Neural cell (in vitro differentiated cells): ENCODE measurements around the gene HOXC6. TPM values are rescaled to one million over a fixed set of nuclear protein-coding genes. Genes with fewer than 3 reads are reported as not detected.

Source experiments
- H2AFZ ChIP-seq: fragments of 200-600, 300-800 bp; sonication (generic), shearing (Covaris generic); 2 replicates; pipeline ENCODE4 v1.6.0; 2014; ENCODE audit warnings: low read depth, mild to moderate bottlenecking, antibody characterized with exemption, low read length, moderate library complexity
- H3F3A ChIP-seq: fragments of 200-600 bp; shearing (Covaris generic); 2 replicates; pipeline ENCODE4 v1.6.1; 2016; ENCODE audit warnings: mild to moderate bottlenecking, moderate library complexity, mixed read lengths, antibody characterized with exemption, low read length; ENCODE audit not compliant: insufficient read depth, poor library complexity, severe bottlenecking
- H3K27ac ChIP-seq: fragments of 200-600, 300-800 bp; sonication (generic), shearing (Covaris generic); 2 replicates; pipeline ENCODE4 v1.5.1; 2014; ENCODE audit warnings: mild to moderate bottlenecking, low read length, moderate library complexity
- H3K27me3 ChIP-seq: fragments of 300-800, 200-600 bp; sonication (generic), shearing (Covaris generic); 2 replicates; pipeline ENCODE4 v1.6.0; 2014; ENCODE audit warnings: mild to moderate bottlenecking, low read depth, low read length, moderate library complexity; ENCODE audit not compliant: insufficient read depth
- H3K36me3 ChIP-seq: fragments of 300-800, 200-600 bp; sonication (generic), shearing (Covaris generic); 2 replicates; pipeline ENCODE4 v1.5.1; 2014; ENCODE audit warnings: mild to moderate bottlenecking, antibody characterized with exemption, low read length, moderate library complexity; ENCODE audit not compliant: insufficient read depth
- H3K4me2 ChIP-seq: fragments of 300-800, 200-600 bp; sonication (generic), shearing (Covaris generic); 2 replicates; pipeline ENCODE4 v1.6.0; 2014; ENCODE audit warnings: mild to moderate bottlenecking, low read length
- H3K4me3 ChIP-seq: fragments of 300-800, 200-600 bp; sonication (generic), shearing (Covaris generic); 2 replicates; pipeline ENCODE4 v1.5.1; 2014; ENCODE audit warnings: mild to moderate bottlenecking, low read length, moderate library complexity
- H3K79me2 ChIP-seq: fragments of 200-600 bp; shearing (Covaris generic); replicated peaks from 2 replicates; pipeline ENCODE4 v1.6.0; 2014; ENCODE audit warnings: mild to moderate bottlenecking, low read length, moderate library complexity; ENCODE audit not compliant: insufficient read depth
- H3K9ac ChIP-seq: fragments of 300-800, 200-600 bp; sonication (generic), shearing (Covaris generic); 2 replicates; pipeline ENCODE4 v1.6.1; 2016; ENCODE audit warnings: mild to moderate bottlenecking, low read length, mixed read lengths
- H3K9me2 ChIP-seq: fragments of 200-600 bp; shearing (Covaris generic); 2 replicates; pipeline ENCODE4 v1.6.1; 2016; ENCODE audit warnings: mild to moderate bottlenecking, low read length, mixed read lengths; ENCODE audit not compliant: insufficient read depth
- H3K9me3 ChIP-seq: fragments of 200-600, 300-800 bp; sonication (generic), shearing (Covaris generic); 2 replicates; pipeline ENCODE4 v1.6.1; 2016; ENCODE audit warnings: mild to moderate bottlenecking, mixed run types, low read length, moderate library complexity, mixed read lengths
- H4K20me1 ChIP-seq: fragments of 200-600 bp; shearing (Covaris generic); 2 replicates; pipeline ENCODE4 v1.6.1; 2016; ENCODE audit warnings: mild to moderate bottlenecking, mixed run types; ENCODE audit not compliant: insufficient read depth
- EP300 ChIP-seq: fragments of 450-650 bp; conservative IDR thresholded peaks from 2 replicates; pipeline ENCODE4 v1.6.1; 2014; ENCODE audit warnings: antibody characterized with exemption, mild to moderate bottlenecking, moderate library complexity; ENCODE audit not compliant: poor library complexity, severe bottlenecking
- EZH2 ChIP-seq: fragments of 200-600, 300-800 bp; shearing (Covaris generic), sonication (generic); IDR thresholded peaks from 2 replicates; pipeline ENCODE4 v1.6.1; 2014; ENCODE audit warnings: antibody characterized with exemption, low read length, borderline replicate concordance, mild to moderate bottlenecking; ENCODE audit not compliant: insufficient read depth, poor library complexity, severe bottlenecking
- MXI1 ChIP-seq: fragments of 450-650 bp; conservative IDR thresholded peaks from 2 replicates; pipeline ENCODE4 v1.6.1; 2014; ENCODE audit warnings: antibody characterized with exemption, mild to moderate bottlenecking; ENCODE audit not compliant: poor library complexity, severe bottlenecking
- POLR2AphosphoS5 ChIP-seq: IDR thresholded peaks from 2 replicates; pipeline ENCODE4 v1.6.1; 2012
- RAD21 ChIP-seq: fragments of 450-650 bp; conservative IDR thresholded peaks from 2 replicates; pipeline ENCODE4 v1.6.1; 2014; ENCODE audit warnings: antibody characterized with exemption, mild to moderate bottlenecking, moderate library complexity
- REST ChIP-seq: IDR thresholded peaks from 2 replicates; pipeline ENCODE4 v1.6.1; 2012; ENCODE audit warnings: borderline replicate concordance
- SMC3 ChIP-seq: fragments of 450-650 bp; conservative IDR thresholded peaks from 2 replicates; pipeline ENCODE4 v1.6.1; 2014; ENCODE audit warnings: antibody characterized with exemption, mild to moderate bottlenecking, moderate library complexity; ENCODE audit not compliant: poor library complexity
- TAF1 ChIP-seq: IDR thresholded peaks from 2 replicates; pipeline ENCODE4 v1.6.1; 2012; ENCODE audit warnings: low read depth
- polyA plus RNA-seq: library from polyadenylated mRNA; depleted of rRNA; stranded (reverse); fragments of >200 nt; gene quantifications from 2 replicates; pipeline ENCODE4 v1.2.3, GENCODE V29; 2014
- TF ChIP-seq, protein P1 (sequence below): fragments of 450-650 bp; IDR thresholded peaks from 2 replicates; pipeline ENCODE4 v1.5.1; 2014; ENCODE audit warnings: antibody characterized with exemption, mild to moderate bottlenecking, moderate library complexity; ENCODE audit not compliant: poor library complexity, severe bottlenecking

HOXC6 gene
- polyA plus RNA-seq, 1 donor from 2014 or later: not detected

DNA sequence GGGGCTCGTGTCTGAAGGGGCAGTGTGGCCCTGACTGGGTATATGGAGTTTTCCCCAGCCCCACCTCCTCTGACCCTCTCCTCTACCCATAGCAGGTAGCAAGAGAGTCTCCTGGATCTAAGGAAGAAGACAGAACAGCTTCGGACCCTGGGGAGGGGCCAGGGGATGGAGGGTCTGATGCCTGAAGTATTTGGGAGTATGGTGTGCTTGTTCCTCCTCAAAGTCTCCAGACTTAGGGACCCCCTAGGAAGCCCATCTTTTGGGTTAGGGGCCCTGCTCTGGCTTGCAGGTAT lies 20.0 kb upstream of the HOXC6 start:
- no peaks in the 10 kb centered on the region for H4K20me1 ChIP-seq
- H3K4me2 ChIP-seq: no peak overlapping the region
- H3K79me2 ChIP-seq: no peaks in the 10 kb centered on the region
- TF ChIP-seq, protein P1, sequence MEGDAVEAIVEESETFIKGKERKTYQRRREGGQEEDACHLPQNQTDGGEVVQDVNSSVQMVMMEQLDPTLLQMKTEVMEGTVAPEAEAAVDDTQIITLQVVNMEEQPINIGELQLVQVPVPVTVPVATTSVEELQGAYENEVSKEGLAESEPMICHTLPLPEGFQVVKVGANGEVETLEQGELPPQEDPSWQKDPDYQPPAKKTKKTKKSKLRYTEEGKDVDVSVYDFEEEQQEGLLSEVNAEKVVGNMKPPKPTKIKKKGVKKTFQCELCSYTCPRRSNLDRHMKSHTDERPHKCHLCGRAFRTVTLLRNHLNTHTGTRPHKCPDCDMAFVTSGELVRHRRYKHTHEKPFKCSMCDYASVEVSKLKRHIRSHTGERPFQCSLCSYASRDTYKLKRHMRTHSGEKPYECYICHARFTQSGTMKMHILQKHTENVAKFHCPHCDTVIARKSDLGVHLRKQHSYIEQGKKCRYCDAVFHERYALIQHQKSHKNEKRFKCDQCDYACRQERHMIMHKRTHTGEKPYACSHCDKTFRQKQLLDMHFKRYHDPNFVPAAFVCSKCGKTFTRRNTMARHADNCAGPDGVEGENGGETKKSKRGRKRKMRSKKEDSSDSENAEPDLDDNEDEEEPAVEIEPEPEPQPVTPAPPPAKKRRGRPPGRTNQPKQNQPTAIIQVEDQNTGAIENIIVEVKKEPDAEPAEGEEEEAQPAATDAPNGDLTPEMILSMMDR: no peak
- no peak for TF ChIP-seq EZH2
- no peak for TF ChIP-seq MXI1
- no peak for TF ChIP-seq EP300
- no peak for TF ChIP-seq POLR2AphosphoS5
- no peak for TF ChIP-seq TAF1
- no peak for TF ChIP-seq RAD21
- no peak for TF ChIP-seq REST
- TF ChIP-seq SMC3: no peak
- H3K36me3 ChIP-seq: no peaks in the 10 kb centered on the region
- H3K9me2 ChIP-seq: no peaks in the 10 kb centered on the region
- peaks cover 99% of the 10 kb centered on the region for H3K27me3 ChIP-seq
- H3K27ac ChIP-seq: no peak overlapping the region
- H2AFZ ChIP-seq: no peak overlapping the region
- H3K4me3 ChIP-seq: no peak overlapping the region
- H3K9ac ChIP-seq: no peak overlapping the region
- H3F3A ChIP-seq: no peaks in the 10 kb centered on the region
- no peaks in the 10 kb centered on the region for H3K9me3 ChIP-seq

DNA sequence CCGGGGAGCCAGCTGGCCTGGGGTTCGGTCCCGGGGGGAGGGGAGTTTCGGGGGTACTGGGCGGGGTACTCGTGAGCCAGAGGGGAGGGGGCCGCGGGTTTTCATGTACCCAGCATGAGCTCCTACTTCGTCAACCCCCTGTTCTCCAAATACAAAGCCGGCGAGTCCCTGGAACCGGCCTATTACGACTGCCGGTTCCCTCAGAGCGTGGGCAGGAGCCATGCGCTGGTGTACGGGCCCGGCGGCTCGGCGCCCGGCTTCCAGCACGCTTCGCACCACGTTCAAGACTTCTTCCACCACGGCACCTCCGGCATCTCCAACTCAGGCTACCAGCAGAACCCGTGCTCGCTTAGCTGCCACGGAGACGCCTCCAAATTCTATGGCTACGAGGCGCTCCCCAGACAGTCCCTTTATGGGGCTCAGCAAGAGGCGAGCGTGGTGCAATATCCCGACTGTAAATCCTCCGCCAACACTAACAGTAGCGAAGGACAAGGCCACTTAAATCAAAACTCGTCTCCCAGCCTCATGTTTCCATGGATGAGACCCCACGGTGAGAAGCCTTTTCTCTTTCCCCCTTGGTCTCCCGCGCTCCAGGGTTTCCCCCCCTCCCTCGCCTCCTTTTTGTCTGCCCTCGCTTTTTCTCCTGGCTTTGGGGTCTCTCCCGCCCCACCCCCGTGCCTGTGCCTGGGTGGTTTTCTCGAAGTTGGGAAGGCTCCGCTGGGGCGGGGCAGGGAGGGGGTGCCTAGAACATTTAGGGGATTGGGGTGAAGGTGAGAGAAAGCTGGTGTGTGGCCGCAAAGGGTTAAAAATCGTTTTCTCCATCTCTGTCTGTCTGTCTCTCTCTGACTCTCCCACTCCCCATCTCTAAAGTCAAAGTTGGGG lies 18.8 kb upstream of the HOXC6 start:
- Histone ChIP-seq H3K4me3 (peak overlapping the region; percentile 55), H3K9me2 (no peaks in the 10 kb centered on the region), H3K4me2 (no peak overlapping the region), H3K79me2 (no peaks in the 10 kb centered on the region), H3K27me3 (peaks cover 99% of the 10 kb centered on the region), H3K27ac (no peak overlapping the region), H3K36me3 (no peaks in the 10 kb centered on the region), H3K9me3 (no peaks in the 10 kb centered on the region), H3K9ac (no peak overlapping the region), H2AFZ (no peak overlapping the region), H4K20me1 (no peaks in the 10 kb centered on the region), H3F3A (no peaks in the 10 kb centered on the region)
- TF ChIP-seq TAF1 (peak; percentile 39), SMC3 (no peak), REST (no peak)
